Tibial artery (tissue), 4 donors: ENCODE measurements around the gene FOXN4.

ENCODE experiments used
- DNase-seq, 2 donors: peaks; one replicate each; pipeline ENCODE4 v3.0.0-alpha.2; 2019
- H3K27ac ChIP-seq, 2 donors: fragments of 200-600 bp; sonication (generic) in 1 of 2; 1 replicate in 1 of 2; 2 replicates in 1 of 2; pipeline ENCODE4 v1.5.1; 2018 to 2019; ENCODE audit warnings: mild to moderate bottlenecking in 1 of 2
- H3K27me3 ChIP-seq, 2 donors: fragments of 200-600 bp; sonication (generic) in 1 of 2; one replicate each; pipeline versions ENCODE4 v1.5.1 to v1.6.0; 2016 to 2019
- H3K36me3 ChIP-seq, 3 donors: fragments of 200-600 bp; sonication (generic) in 2 of 3; one replicate each; pipeline ENCODE4 v1.5.1; 2016 to 2019; ENCODE audit warnings: mild to moderate bottlenecking in 2 of 3
- H3K4me1 ChIP-seq, 4 donors: fragments of 200-600 bp; sonication (generic) in 2 of 4; 1 replicate in 3 of 4; 2 replicates in 1 of 4; pipeline ENCODE4 v1.5.1; 2016 to 2019
- H3K4me3 ChIP-seq, 2 donors: fragments of 200-600 bp; sonication (generic) in 1 of 2; 1 replicate in 1 of 2; 2 replicates in 1 of 2; pipeline ENCODE4 v1.5.1; 2018 to 2019; ENCODE audit warnings: mild to moderate bottlenecking in 2 of 2
- H3K9me3 ChIP-seq, 3 donors: fragments of 200-600 bp; sonication (generic) in 1 of 3; one replicate each; pipeline ENCODE4 v1.5.1; 2016 to 2019
- intact Hi-C: fragments of 100-400 bp; cut with DNase I; formaldehyde crosslinking; loops from one replicate; pipeline ENCODE4 v1.15.0; 2023; ENCODE audit warnings: low total_unique reads
- TF ChIP-seq, protein P1 (sequence below), 2 experiments: fragments of 200-600 bp in 1 of 2; fragments of 450-650 bp in 1 of 2; IDR thresholded peaks; one replicate each; pipeline ENCODE4 v1.5.1; 2017 to 2019; ENCODE audit warnings: antibody characterized with exemption in 2 of 2, mild to moderate bottlenecking in 1 of 2, moderate library complexity in 1 of 2

FOXN4 gene

GRCh38 chr12:109241936-109242335, 67.1 kb downstream of the FOXN4 start:
- Histone ChIP-seq H3K36me3 (peaks cover 78 to 92% (median 89%) of the 10 kb centered on the region in 3 donors), H3K27ac (no peak overlapping the region), H3K27me3 (no peaks in the 10 kb centered on the region), H3K4me1 (no peaks in the 10 kb centered on the region), H3K9me3 (no peaks in the 10 kb centered on the region), H3K4me3 (no peak overlapping the region)
- intact Hi-C loops, result no loop called here
- peak in 1 of 2 donors; percentile 10 for DNase-seq
- TF ChIP-seq, protein P1, sequence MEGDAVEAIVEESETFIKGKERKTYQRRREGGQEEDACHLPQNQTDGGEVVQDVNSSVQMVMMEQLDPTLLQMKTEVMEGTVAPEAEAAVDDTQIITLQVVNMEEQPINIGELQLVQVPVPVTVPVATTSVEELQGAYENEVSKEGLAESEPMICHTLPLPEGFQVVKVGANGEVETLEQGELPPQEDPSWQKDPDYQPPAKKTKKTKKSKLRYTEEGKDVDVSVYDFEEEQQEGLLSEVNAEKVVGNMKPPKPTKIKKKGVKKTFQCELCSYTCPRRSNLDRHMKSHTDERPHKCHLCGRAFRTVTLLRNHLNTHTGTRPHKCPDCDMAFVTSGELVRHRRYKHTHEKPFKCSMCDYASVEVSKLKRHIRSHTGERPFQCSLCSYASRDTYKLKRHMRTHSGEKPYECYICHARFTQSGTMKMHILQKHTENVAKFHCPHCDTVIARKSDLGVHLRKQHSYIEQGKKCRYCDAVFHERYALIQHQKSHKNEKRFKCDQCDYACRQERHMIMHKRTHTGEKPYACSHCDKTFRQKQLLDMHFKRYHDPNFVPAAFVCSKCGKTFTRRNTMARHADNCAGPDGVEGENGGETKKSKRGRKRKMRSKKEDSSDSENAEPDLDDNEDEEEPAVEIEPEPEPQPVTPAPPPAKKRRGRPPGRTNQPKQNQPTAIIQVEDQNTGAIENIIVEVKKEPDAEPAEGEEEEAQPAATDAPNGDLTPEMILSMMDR (IDR thresholded peaks at IDR 0.05), result no peak

DNA sequence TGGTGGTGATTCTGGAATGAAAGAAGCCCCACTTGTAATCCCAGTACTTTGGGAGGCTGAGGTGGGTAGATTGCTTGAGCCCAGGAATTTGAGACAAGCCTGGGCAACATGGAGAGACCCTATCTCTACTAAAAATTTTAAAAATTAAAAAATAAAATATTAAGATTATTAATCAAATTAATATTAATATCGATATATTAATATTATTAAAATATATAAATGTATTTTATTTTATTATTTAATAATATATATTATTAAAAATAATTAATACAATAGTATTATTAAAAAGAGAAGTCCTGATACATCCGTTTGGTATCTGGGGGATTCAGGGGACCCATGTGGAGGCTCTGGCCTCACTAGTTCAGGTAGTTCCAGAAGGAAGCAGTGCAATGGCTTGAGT, 68.7 kb downstream of the FOXN4 start:
- H3K36me3 ChIP-seq, result peaks cover 78 to 92% (median 89%) of the 10 kb centered on the region in 3 donors
- intact Hi-C loops, result no loop called here

DNA sequence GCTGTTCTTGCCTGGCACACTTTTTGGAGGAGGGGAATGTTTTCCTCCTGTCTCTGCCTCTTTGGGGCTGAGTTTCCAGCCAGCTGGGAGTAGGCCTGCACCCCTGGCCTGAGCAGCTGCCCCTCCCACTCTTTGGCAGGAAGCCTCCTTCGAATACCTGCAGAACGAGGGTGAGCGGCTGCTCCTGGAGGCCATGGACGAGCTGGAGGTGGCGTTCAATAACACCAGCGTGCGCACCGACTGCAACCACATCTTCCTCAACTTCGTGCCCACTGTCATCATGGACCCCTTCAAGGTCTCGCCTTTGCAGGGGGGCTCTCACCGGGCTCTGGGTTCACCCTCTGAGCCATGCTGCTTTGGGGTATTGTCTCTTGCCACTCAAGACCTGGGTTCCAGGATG, 69.4 kb downstream of the FOXN4 start:
- TF ChIP-seq, protein P1 (IDR thresholded peaks at IDR 0.05), result no peak
- intact Hi-C loops, result no loop called here
- peaks cover 77 to 92% (median 87%) of the 10 kb centered on the region in 3 donors for H3K36me3 ChIP-seq
- H3K27ac ChIP-seq, result no peak overlapping the region
- H3K9me3 ChIP-seq, result no peaks in the 10 kb centered on the region
- no peak overlapping the region for H3K4me3 ChIP-seq
- H3K27me3 ChIP-seq, result no peaks in the 10 kb centered on the region
- no peak for DNase-seq
- H3K4me1 ChIP-seq, result no peaks in the 10 kb centered on the region

More for the DNA sequence above, 68.7 kb downstream of the FOXN4 start:
- no peak overlapping the region for H3K27ac ChIP-seq
- no peaks in the 10 kb centered on the region for H3K27me3 ChIP-seq
- no peaks in the 10 kb centered on the region for H3K9me3 ChIP-seq
- DNase-seq, result no peak
- no peaks in the 10 kb centered on the region for H3K4me1 ChIP-seq
- H3K4me3 ChIP-seq, result no peak overlapping the region
- TF ChIP-seq, protein P1 (IDR thresholded peaks at IDR 0.05), result no peak

DNA sequence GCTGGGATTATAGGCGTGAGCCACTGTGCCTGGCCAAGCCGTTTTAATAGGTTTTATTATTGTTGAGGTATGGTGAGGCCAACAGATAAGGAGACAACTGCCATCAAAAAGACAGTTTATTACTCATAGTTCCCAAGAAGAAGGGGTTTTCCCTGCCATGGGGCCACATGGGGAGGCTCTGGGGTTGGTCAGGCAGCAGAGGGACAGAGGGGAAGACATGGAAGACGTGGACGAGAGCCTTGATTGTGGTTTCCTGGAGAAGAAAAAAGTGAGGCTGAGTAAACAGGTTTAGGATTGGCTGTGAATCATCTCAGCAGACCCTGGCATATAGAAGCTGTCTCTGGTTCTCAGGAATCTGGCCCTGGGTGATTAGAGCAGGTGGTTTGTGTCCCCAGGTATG, 69.9 kb downstream of the FOXN4 start:
- intact Hi-C loops, result no loop called here
- no peaks in the 10 kb centered on the region for H3K27me3 ChIP-seq
- no peak overlapping the region for H3K4me3 ChIP-seq
- DNase-seq, result no peak
- no peaks in the 10 kb centered on the region for H3K4me1 ChIP-seq
- H3K36me3 ChIP-seq, result peaks cover 75 to 92% (median 87%) of the 10 kb centered on the region in 3 donors
- no peaks in the 10 kb centered on the region for H3K9me3 ChIP-seq
- TF ChIP-seq, protein P1 (IDR thresholded peaks at IDR 0.05), result no peak
- H3K27ac ChIP-seq, result no peak overlapping the region

DNA sequence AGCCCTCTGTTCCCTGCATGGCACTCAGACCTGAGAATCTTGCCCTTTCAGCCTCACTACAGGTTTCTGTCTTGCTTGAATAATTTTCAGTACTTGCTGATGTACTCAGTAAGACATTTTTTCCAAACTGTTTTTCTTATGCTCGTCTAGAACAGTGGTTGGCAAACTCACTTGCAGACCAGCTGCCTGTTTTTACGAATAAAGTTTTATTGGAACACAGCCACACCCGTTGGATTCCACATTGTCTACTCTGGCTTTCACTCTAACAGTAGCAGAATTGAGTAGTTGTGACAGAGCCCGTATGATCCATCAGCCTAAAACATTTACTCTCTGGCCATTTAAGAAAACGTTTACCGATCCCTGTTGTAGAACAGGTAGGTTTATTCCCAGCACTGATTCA, 72.8 kb downstream of the FOXN4 start:
- H3K36me3 ChIP-seq, result peaks cover 65 to 94% (median 87%) of the 10 kb centered on the region in 3 donors
- H3K27ac ChIP-seq, result no peak overlapping the region
- H3K27me3 ChIP-seq, result no peaks in the 10 kb centered on the region
- TF ChIP-seq, protein P1 (IDR thresholded peaks at IDR 0.05), result no peak
- DNase-seq, result no peak
- H3K4me1 ChIP-seq, result no peaks in the 10 kb centered on the region
- intact Hi-C loops, result no loop called here
- no peaks in the 10 kb centered on the region for H3K9me3 ChIP-seq
- H3K4me3 ChIP-seq, result no peak overlapping the region

- TF ChIP-seq, protein P1 (IDR thresholded peaks at IDR 0.05), result no peak
- no peak for DNase-seq
- no peaks in the 10 kb centered on the region for H3K9me3 ChIP-seq
- no peak overlapping the region for H3K4me3 ChIP-seq
- H3K27ac ChIP-seq, result no peak overlapping the region
- intact Hi-C loops, result no loop called here
- no peaks in the 10 kb centered on the region for H3K4me1 ChIP-seq
- H3K36me3 ChIP-seq, result peaks cover 67 to 94% (median 88%) of the 10 kb centered on the region in 3 donors
- no peaks in the 10 kb centered on the region for H3K27me3 ChIP-seq
Measured at GRCh38 chr12:109234012-109234411, 75.1 kb downstream of the FOXN4 start.
